Stimulated activated CD4-positive, alpha-beta T cell treated with anti-CD3 and anti-CD28 coated beads, Interleukin-12 subunit alpha, Interleukin-12 subunit beta, amount 100 ng/mL, for 4 hours (primary cell): ENCODE measurements around the gene PPP6C.
"Not testable (repeated sequence)": the region's sequence is repeated elsewhere in the genome, so short reads cannot be mapped to it uniquely, and the experiment has no call there.

ENCODE experiments used
- DNase-seq: peaks from one replicate; pipeline ENCODE4 v3.0.0-alpha.2; 2020

PPP6C gene

DNA sequence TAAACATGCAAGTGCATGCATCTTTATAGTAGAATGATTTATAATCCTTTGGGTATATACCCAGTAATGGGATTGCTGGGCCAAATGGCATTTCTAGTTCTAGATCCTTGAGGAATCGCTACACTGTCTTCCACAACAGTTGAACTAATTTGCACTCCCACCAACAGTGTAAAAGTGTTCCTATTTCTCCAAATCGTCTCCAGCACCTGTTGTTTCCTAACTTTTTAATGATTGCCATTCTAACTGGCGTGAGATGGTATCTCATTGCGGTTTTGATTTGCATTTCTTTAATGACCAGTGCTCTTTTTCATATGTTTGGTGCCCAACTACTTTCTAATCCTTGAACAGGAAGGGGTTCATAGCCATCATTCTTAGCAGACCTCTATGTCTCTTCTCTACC is 7.8 kb downstream of the PPP6C start:
- DNase-seq = not testable (repeated sequence)

DNA sequence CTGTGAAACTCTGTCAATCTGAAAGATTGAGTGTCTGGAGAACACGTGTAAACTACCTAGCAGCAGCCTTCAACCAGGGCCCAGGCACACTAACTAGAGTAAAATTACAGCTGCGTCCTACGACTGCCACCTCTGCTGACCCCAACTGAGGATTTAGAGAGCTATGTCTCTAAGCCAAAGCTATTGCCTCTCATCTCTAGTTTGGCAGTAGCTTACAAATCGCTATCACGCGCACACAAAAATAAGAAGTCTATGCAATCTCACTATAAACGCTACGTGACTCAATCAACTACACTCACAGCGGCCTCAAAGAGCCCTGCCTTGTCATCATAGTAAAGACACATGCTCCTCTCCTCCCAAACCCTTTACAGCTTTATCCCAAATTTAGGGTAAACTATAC is 8.7 kb downstream of the PPP6C start:
- no peak for DNase-seq

DNA sequence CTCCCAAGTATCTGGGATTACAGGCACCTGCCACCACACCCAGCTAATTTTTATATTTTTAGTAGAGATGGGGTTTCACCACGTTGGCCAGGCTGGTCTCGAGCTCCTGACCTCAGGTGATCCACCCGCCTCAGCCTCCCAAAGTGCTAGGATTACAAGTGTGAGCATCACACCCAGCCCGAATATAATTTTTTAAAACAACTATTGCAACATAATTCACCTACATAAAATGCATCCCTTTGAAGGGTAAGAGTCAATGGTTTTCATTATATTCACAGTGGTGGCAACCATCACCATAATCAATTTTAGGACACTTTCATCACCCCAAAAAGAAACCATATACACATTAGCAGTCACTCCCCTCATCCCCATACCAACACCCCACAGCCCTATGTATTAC is 9.8 kb downstream of the PPP6C start:
- DNase-seq = not testable (repeated sequence)

DNA sequence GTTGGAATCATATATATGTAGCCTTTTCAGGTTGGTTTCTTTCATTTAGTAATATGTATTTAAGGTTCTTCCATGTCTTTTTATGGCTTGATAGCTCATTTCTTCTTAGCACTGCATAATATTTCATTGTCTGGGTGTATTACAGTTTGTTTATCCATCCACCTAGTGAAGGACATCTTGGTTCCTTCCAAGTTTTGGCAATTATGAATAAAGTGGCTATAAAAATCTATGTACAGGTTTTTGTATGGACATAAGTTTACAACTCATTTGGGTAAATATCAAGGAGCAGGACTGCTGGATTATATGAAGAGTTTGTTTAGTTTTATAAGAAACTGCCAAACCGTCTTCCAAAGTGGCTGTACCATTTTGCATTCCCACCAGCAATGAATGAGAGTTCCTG is 11.7 kb downstream of the PPP6C start:
- no peak for DNase-seq

DNA sequence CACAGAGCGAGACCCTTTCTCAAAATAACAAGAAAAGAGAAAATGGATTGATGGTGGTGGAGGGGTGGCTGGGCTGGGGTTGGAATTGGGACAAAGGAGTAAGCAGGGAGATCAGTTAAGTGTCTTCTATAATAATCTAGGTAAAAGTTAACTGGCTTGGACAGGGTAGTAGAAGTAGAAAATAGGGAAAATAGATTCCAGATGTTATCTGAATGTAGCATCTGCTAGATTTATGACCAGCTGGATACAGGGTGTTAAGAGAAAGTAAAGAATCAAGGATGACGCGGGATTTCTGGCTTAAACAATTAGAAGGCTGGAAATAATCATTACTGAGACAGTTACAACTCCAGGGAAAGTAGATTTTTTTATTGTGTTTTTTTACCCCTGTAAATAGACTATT is 13.0 kb downstream of the PPP6C start:
- DNase-seq = no peak

DNA sequence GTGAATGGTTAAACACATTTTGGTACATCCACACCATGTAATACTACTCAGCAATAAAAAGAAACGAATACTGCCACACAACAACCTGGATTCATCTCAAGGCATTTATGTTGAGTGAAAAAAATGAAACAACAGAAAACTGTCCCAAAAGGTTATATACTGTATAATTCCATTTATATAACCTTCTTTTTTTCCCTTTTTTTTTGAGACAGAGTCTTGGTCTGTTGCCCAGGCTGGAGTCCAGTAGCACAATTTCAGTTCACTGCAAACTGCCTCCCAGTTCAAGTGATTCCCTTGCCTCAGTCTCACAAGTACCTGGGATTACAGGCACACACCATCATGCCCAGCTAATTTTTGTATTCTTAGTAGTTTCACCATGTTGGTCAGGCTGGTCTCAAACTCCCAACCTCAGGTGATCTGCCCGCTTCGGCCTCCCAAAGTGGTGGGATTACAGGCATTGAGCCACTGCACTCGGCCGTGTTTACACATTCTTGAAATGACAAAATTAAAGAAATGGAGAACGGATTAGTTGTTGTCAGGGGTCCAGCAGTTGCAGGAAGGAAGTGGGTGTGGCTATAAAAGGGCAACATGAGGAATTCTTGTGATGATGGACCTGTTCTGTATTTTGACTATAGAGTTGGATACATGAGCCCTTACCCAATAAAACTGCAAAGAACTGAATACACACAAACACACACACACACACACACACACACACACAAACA is 17.4 kb downstream of the PPP6C start:
- no peak for DNase-seq

DNA sequence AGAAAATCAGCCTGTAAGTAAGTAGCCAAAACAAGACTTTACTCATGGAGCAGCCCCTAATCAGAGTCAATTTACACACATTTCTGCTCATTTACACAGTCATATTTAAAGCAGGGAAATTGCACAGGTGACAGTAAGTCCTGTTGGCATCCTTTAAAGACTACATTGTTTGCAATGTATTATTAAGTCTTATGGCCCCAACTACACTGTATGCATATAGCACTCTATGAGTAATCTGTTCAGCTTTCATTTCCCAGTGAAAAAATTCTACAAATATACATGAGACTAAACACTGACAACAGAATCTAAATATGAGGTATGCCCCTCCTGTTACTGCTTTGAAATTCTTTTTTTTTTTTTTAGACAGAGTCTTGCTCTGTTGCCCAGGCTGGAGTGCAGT is 19.7 kb downstream of the PPP6C start:
- DNase-seq = no peak

DNA sequence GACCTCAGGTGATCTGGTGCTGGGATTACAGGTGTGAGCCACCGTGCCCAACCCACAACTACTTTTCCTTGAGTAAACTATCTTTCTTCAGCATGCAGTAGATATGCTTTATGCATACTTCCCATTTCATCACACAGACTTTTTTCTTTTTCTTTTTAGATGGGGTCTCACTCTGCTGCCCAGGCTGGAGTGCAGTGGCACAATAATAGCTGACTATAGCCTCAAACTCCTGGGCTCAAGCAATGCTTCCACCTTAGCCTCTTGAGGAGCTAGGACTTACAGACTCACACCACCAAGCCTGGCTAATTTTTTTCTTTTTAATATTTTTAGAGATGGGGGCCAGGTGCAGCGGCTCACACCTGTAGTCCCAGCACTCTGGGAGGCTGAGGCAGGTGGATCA is 22.8 kb downstream of the PPP6C start:
- DNase-seq = no peak

DNA sequence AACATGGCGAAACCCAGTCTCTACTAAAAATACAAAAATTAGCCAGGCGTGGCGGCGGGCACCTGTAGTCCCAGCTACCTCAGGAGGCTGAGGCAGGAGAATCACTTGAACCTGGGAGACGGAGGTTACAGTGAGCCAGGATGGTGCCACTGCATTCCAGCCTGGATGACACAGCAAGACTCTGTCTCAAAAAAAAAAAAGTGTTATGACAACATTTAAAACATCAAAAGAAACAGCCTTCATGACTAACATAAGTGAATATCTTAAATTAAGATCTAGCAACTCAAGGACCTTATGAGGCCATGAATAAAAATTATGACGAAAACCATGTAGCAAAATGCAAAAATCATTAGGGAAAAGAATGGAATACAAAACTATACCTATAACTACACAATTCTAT is 26.7 kb downstream of the PPP6C start:
- DNase-seq = not testable (repeated sequence)

DNA sequence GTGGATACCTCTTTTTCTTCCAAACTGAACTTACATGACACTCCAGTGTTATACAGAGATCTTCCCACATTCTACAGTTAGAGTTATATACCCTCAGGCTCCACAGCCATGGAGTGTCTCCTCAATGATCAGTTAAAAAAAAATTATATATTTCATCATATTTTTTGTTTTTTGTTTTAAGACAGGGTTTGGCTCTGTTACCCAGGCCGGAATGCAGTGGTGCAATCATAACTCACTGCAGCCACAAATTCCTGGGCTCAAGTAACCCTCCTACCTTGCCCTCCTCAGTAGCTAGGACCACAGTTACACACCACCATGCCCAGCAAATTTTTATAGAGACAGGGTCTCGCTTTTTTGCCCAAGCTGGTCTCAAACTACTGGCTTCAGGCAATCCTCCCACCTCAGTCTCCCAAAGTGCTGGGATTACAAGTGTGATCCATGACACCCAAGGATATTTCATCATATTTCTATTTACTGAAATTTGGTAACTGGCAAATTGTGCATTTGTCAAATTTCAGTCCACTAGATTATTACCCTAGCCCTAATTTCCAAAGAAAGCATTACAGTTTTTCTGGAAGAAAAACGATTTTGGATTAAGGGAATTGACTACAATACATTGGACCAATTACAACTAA is 28.2 kb downstream of the PPP6C start:
- no peak for DNase-seq

DNA sequence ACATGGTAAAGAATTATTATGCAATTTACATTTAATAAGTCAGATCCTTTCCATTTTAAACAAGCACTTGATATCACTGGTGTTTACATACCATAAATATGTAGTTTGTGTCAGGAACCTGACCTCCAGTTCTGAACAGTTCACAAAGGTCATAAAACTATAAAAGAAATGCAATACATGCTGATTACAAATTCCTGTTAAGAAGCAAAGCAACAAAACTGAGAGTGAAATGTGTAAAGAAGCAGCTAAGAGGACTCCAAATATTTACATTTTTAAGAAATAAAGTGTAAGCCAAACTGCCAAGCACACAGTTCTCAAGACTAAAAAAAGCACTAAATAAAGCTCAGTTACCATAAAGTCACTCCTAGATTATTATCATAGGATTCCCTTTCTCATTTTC is 28.9 kb downstream of the PPP6C start:
- DNase-seq = no peak

DNA sequence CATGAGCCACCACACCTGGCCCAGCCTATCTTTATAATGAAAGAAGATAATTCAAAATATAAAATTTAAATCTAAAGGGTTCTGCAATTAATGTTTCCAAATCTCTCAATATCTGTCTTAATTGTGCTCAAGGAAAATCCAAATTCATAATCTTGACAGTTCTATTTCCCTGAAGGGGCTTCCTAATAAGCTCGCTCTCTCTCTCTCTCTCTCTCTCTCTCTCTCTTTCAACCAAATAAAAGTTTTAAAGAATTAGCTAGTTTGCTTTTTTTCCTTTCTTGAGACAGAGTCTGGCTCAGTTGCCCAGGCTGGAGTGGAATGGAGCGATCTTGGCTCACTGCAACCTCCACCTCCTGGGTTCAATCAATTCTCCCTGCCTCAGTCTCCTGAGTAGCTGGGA is 33.1 kb downstream of the PPP6C start:
- no peak for DNase-seq

DNA sequence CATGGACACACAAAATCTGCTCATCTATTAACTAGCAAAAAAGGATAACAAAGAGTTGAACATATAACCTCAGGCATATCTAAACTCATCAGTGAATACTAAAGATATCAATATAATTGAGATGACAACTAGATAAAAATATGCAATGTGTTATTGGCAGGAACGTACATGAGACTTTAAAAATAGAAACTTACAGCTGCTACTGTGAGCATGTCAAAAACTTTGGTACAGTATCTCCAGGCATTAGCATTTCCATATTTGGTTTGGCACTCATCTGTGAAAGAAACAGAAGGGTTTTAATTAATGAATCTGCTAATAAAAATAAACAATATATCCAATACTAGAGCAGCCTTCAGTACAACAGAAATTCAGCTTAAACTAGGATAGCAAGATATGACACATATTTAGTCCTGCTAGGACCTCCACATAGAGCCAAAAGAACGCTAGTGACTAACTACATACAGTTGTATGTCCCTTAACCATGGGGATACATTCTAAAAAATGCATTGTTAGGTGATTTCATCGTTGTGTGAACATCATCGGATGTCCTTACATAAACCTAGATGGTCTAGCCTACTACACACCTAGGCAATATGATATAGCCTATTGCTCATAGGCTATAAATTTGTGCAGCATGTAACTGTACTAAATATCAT is 35.8 kb downstream of the PPP6C start:
- DNase-seq = no peak

DNA sequence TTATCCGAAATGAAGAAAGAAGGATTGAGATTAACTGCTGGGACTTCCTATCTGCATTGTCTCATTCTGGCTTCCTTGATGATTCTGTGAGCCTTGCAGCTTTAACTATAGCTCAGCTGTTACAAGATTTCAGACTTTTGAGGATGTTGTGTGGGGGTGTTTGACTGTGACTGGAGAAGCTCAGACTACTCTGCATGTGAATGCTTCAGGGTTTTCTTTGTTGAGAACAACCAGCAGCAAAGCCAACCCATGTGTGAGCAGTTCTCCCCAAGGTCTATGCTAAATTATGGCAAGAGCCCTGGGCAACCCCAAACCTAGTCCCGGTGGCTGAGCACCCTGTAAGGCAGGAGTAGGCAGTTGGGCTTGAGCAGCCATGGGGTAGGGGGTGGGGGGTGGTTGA is 37.9 kb downstream of the PPP6C start:
- no peak for DNase-seq

DNA sequence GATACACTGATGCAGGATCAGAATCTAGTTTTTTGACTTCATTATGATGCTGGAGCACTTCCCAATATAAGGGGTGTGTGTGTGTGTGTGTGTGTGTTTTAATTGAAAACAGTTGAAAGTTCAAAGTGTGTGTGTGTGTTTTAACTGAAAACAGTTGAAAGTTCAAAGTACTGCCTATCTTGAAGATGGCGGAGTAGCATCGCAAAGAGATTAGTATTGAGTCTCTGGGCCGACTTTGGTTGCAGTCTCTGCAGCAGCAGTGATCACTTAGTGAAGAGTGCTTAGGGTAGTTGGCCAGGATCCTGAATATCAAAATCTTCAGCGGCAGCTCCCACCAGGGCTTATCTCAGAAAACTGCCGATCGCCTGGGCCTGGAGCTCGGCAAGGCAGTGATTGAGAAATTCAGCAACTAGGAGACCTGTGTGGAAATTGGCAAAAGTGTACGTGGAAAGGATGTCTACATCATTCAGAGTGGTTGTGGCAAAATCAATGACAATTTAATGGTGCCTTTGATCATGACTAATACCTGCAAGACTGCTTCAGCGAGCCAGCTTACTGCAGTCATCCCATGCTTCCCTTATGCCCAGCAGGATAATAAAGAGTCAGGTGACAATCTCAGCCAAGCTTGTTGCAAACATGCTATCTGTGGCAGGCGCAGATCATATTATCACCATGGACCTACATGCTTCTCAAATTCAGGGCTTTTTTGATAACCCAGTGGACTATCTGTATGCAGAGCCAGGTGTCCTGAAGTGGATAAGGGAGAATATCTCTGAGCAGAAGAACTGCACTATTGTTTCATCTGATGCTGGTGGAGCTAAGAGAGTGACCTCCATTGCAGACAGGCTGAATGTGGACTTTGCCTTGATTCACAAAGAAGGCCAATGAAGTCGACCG is 39.0 kb downstream of the PPP6C start:
- DNase-seq = no peak

DNA sequence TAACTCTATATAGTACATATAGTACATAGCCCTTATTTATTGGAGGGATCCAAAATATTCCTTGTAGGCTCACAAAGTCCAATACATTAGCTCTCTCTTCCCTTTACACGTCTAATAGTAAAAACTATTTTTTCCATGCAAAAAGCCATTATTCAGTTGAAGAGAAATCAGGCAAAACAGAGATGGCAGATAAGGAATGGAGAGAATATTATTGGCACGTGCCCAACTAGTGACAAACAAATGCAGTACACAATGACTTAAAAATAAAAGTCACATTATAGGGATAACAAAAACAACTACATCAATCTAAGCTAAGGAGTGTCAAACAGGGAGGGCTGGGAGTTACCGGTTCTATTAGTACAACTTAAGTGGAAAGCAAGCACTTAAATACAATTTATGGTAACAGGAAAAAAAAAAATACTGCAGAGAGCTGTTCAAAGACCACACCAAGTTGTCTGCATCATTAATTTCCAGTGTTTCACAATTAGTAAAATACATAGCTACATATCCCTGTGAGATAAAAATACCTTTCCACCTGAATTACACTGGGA is 42.1 kb downstream of the PPP6C start:
- DNase-seq = no peak

DNA sequence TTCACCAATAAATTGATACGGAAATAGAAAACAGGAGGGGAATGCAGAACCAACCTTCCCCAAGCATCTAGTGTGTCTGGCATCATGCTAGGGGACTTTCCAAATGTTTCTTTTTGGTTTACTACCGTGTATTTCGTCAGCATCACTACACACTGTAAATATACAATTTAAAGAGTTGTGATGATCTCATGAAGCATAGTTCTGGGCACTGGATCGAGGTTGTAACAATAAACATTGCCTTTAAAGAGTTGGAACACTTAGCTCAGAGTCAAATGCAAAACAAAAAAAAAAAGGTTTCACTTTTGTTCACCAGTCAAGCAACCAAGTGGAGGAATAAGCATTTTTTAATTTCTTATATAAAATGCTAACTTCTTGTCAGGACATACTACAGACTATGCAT is 43.4 kb downstream of the PPP6C start:
- no peak for DNase-seq

DNA sequence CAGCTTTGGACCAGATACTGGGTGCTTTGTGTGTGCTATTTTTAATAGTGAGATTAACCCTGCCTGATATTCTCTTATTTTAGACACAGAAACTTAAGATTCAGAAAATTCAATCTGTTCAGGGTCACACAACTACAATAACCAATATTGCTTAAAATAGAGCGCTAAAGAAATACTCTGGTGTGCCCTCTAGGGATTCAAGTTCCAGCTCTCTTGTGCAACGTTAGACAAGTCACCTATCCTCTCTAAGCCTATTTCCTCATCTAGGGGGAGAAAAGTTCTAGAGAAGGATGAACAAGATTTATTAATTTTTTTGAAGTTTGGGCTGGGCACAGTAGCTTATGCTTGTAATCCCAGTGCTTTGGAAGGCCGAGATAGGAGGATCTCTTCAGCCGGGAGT is 44.2 kb downstream of the PPP6C start:
- DNase-seq = no peak

DNA sequence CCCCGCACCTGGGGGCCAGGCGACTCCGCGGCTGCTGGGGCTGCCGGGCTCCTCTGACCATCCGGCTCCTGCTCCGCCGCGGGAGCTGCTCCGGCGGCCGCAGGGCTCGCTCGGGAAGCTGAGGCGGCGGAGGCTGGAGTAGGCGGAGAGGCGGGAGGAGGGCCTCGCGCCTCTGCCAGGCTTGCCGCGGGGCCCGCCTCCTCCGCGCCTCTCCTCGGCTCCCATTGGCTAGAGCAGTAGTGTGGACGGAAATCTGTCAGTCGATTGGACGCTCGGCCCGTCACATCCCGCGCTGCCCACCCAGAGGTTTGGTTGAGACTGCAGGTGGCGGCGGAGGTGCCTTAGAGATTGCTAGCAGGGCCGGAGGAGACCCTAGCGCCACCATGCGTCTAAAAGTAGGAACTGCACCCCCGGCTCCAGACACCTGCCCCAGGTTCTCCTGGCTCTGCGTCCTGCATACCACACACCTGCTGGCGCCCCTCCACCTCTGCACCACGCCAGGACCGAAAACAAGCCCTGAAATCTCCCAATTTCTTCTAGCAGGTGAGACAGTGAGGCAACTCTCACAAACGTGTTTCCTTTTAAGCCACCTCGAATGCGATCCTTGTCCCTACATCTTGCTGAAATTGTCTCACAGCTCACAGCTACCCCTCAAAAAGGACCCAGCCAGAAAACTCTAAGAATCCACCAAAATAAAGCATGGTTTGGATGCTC is 46.1 kb downstream of the PPP6C start, which contains the start of gene SCAI:
Gene SCAI, minus strand, starts transcription at position 152 of the 714 bp plus-strand sequence. Its CDS starts 91 bp downstream, at position 61.
- peak; percentile 95 for DNase-seq

DNA sequence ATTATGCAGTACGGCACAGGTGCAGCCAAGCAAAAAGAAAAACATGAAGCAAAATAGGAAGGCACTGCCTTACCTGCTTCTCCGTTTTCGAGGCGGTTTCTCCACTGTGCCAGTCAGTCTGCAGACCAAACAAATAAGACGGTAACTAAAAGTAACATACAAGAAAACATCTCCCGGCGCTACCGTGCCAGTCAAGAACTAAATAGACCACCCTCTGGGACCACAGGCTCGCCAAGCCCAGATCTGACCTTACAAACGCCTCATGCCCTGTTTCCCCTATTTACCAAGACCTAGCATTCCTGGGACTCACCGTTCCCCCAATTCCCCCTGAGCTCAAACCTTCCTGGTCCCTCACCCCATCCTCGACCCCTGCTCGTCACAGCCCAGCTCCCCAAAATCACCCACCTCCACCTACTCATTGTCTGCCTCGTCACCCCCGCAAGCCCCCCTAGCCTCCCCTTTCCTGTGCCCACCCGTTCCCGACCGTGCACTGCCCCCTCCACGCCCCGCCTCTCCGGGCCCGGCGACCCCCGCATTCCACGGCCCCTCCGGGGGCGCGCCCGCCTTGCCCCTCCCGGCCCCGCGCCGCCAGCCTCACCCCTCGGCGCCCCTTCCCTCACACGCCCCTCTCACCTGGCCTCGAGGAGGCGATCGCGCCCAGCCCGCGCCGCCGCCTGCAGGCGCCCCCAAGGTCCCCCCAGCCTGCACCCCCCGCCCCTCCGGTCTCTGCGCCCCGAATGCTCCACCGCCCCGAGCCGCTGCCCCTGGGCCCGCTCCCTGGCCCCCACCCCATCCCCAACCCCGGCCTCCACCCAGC is 46.8 kb downstream of the PPP6C start:
- peak; percentile 5 for DNase-seq

DNA sequence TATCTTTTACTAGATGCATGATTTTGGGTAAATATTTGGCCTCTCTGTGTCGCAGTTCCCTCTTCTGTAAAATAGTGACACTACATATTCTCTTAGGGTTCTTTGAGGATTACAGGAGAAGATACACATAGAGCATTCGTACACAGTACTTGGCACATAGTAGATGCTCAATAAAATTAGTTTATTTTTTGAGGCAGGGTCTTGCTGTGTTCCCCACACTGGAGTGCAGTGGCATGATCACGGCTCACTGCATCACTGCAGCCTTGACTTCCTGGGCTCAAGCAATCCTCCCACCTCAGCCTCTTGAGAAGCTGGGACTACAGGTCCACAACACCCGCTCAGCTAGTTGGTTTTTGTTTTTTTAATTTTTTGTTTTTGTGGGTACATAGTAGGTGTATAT is 47.9 kb downstream of the PPP6C start:
- DNase-seq = no peak
